Stimulated activated CD8-positive, alpha-beta memory T cell treated with anti-CD3 and anti-CD28 coated beads, Interleukin-7, amount 100 ng/mL, for 4 hours (primary cell): ENCODE measurements around the gene GUCY2D.
"Not testable (repeated sequence)": the region's sequence is repeated elsewhere in the genome, so short reads cannot be mapped to it uniquely, and the experiment has no call there.

Experiments used
- DNase-seq, 2 donors: peaks; one replicate each; pipeline ENCODE4 v3.0.0-alpha.2; 2020; ENCODE audit warnings: low read depth in 2 of 2

GUCY2D gene

GRCh38 chr17:8016632-8017424, 14.4 kb downstream of the GUCY2D start:
- DNase-seq: no peak

GRCh38 chr17:8018436-8018835, 16.0 kb downstream of the GUCY2D start:
- DNase-seq: no peak

DNA sequence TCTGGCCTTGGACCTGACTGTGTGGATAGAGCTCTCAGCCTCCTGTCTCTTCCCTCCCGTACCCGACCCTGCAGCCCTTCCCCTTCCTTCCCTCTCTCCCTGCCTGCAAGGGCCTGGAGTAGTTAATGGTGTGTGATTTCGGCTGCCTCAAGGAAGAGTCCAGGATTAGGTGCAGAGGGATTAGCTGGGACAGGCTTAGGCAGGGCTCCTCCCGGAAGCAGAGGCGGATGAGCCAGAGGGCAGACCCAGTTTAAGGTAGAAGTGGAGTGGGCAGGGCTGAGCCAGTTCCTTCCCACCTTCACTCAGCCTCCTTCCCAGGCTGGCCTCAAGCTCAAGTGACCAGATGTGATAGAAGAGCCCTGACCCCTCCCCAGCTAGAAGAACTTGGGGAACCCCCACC, 16.8 kb downstream of the GUCY2D start:
- DNase-seq: no peak

DNA sequence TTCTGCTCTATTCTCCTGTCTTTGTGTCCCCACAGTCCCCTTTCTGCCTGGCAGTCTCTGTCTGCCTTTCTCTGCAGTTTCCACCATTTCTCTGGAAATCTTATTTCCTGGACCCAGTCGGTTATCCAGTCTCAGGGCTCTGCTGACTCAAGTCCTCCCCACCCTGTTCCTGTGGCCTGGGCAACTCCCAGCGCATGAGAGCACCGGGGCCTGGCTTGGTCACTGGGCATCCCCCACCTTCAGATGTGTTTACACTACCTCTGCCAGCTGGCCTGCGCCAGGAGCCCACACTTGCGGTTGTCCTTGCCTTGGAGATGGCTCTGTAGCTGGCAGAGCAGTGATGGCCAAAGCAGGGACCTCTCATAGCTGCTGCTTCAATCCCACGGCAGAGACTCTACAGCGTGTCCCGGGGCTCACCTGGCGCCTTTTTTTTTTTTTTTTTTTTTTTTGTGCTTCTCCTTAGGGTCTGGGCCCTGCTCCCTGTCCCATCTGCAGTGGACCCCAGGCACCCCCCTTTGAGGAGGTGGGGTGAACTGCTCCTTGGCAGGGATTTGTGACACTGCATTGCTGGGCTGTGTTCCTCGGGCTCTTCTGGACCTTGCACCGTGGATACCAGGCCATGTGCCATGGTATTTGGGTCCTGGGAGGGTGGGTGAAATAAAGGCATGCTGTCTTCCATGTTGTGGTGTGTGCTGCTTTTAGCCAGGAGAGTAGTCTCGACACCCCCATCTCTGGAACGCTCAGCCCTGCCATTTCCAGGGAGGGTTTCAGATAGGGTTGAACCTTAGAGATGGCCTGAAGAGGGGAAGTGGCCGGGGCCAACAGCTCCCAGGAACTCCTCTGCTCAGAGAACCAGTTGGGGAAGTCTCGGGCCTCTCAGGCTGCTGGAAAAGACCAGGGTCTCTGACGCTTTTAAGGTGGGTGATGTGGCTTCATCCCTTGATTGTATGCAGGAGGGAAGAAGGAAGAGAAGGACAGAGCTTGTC, 17.5 kb downstream of the GUCY2D start:
- no peak for DNase-seq

DNA sequence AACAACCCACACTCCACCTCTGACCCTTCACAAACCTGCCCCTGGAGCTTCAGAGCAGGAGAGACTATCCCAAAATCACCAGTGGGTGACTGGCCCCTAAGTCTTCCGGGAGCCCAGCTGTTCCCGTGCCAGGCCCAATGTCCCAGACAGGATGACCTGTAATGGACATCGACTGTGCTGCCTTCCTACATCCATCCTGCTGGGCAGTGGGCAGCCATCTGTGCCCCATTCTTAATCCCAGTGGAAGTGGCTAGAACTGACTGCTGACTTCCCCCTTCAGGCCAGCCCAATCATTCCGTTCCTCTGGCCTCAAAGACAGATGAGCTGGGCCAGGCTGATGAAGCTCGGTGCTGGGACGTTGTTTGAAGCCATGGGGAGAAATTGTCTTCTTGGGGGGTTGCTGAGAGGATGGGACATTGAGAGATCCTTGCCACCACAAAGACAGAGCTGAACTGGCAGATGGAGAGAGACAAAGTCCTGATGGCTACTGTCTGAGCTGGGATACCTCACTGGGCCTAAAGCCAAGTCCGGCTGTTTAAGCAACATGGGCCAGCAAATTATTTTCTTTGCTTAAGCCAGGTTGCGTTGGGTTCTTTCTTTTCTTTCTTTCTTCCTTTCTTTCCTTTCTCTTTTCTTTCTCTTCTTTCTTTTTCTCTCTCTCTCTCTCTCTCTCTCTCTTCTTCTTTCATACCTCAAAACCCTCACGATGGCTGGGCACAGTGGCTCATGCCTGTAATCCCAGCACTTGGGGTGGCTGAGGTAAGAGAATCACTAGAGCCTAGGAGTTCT, 18.6 kb downstream of the GUCY2D start:
- no peak for DNase-seq

DNA sequence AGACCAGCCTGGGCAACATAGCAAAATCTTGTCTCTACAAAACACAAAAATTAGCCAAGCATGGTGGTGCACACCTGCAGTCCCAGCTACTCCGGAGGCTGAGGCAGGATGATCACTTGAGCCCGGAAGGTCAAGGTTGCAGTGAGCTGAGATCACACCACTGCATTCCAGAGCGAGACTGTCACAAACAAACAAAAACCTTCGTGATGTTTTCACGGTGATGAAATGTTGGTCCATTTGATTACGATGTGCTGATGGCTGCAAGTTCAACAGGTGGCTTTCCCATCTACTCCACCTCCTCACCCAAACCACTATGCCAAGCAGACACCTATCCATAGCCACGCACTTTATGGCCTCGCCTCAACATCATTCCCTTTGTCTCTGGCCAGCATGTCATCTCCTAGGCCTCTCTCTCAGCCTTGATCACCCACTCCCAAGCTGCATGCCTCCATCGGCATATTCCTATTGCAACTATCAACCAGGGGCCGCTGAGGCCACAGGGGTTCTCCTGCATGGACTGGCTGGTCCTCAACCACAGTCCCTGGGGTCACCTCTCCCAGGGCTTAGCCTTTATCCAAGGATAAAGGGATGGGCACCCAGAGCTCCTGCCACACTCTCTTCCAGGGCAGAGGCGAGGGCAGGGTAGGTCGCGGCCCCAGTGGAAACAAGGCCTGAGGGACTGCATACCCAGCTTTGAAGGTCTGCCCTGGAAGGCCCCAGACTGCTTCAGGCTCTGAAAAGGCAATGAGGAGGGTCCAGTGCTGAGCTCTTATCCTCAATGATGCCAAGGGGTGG, 19.3 kb downstream of the GUCY2D start:
- no peak for DNase-seq

- DNase-seq: no peak
Observed at GRCh38 chr17:8022360-8023003, 20.1 kb downstream of the GUCY2D start.

- DNase-seq: not testable (repeated sequence)
Observed at GRCh38 chr17:8024161-8024560, 21.7 kb downstream of the GUCY2D start.

DNA sequence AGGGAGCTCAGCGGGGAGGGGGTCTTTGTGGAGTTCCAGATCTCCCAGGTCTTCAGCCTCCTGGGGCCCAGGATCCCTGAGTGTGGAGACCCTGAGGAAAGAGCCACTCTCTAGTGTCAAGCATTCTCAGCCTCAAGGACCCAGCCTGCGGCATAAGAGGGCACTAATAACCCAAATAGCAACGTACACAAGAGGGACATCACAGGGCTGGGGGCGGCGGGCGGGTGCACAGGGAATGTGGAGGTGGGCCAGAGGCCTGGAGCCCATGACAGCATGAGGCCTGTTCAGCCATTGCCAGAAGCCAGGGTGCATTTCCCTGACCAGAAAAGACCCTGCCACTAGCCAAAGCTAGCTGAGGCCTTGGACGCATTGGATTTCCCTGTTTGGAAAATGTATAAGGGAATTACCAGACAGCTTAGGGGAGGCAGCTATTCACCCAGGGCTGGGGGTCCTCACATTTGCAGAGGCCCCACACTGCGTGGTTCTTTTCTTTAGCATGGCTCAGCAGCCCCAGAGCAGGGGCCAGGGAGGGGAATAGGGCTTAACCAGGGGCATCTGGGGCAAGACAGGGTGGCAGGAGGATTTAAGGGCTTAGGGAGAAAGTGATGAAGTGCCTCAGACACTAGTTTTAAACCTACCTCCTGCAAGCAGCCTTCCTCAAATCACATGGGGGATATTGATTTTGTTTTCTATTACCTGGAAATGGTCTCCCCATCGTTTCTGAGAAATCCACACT, 22.9 kb downstream of the GUCY2D start:
- DNase-seq: no peak

- no peak for DNase-seq
Observed at GRCh38 chr17:8029121-8029520, 26.7 kb downstream of the GUCY2D start.

DNA sequence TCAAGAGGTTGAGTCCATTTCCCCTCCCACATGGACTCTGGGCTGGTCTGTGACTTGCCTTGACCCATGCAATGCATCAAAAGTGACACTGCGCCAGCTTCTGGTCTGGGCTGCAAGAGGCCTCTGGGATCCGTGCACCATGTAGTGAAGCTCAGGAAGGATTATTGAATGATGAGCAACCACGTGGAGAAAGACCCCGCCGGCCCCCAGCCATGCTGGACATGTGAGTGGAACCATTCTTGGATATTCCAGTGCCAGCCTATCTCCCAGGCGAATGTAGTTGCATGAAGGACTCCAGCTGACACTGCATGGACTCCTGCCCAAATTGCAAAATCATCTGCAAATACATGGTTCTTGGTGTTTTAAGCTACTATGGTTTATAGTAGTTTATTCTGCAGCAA, 28.8 kb downstream of the GUCY2D start:
- DNase-seq: no peak

DNA sequence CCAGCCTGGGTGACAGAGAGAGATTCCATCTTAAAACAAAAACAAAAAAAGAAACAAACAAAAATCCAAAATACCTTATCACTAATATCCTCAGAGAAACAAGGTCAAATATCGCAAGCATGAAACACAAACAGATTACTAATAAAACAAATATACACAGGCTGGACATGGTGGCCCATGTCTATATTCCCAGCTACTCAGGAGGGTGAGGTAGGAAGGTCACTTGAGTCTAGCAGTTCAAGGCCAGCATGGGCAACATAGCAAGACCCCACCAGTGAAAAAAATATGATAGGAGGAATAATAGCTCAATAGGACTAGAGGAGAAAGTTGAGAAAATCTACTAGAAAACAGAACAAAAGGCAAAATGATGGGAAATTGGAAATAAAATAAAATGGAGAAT, 29.5 kb downstream of the GUCY2D start:
- no peak for DNase-seq

- no peak for DNase-seq
Observed at GRCh38 chr17:8032442-8032841, 30.0 kb downstream of the GUCY2D start.

DNA sequence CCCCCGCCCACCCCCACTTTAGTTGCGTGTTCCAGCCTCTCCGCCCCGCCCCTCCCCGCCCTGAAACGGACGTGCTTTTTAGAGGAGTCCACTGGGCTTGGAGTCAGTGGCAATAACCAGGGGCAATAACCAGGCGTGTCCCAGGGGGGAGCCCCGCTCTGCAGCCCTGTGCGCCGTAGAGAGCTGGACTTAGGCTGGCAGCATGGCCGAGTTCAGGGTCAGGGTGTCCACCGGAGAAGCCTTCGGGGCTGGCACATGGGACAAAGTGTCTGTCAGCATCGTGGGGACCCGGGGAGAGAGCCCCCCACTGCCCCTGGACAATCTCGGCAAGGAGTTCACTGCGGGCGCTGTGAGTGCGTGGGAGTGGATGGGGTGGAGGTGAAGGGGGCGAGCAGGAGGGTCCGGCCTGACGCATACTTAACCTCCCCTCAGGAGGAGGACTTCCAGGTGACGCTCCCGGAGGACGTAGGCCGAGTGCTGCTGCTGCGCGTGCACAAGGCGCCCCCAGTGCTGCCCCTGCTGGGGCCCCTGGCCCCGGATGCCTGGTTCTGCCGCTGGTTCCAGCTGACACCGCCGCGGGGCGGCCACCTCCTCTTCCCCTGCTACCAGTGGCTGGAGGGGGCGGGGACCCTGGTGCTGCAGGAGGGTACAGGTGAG, 36.7 kb downstream of the GUCY2D start, which contains the start of gene ALOX15B:
Gene ALOX15B, plus strand, starts transcription at position 106 of the 657 bp plus-strand sequence. Its CDS starts 97 bp downstream, at position 203.
- no peak for DNase-seq

- no peak for DNase-seq
Observed at GRCh38 chr17:8039611-8040168, 37.3 kb downstream of the GUCY2D start.

DNA sequence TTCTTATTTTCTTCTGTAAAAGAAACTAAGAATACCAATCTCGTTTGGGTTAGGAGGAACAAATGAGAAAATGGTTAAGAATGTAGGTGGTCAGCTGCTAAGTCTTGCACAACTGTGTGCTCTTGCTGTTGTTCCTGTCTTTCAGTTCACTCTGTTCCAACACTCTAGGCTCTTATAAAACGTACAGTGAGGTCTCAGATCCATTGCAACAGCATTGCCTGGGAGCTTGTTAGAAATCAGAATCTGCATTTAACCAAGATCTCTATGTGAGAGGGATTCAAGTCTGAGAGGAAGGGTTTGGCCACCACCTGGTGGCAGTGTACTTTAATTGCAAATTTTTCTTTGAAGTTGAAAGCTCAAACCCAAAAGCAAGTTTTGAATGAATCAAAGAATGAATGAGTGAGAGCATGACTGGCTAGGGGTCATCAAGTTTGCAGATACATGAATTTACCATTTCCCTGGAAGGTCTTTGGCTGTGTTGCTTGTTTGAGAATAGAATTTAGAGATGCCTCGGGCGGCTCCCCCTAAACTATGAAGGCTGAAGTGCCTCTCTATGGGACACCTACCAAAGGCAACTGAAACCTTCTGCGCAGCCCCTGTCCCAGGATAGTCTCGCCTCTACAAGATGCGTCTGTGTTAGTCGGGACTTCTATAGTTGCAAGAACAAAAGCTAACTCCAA, 39.0 kb downstream of the GUCY2D start:
- DNase-seq: no peak

GRCh38 chr17:8041979-8042378, 39.6 kb downstream of the GUCY2D start:
- DNase-seq: no peak
